Activated naive CD8-positive, alpha-beta T cell treated with anti-CD3 and anti-CD28 coated beads, Interleukin-2, amount 50 U/mL, for 24 hours (primary cell): ENCODE measurements around the gene ACTN4.

ENCODE experiments used
- ATAC-seq: fragments of 150-1000 bp; cut with Tn5 transposase; one replicate; pipeline ENCODE4 v1.10.0; 2021
- DNase-seq: peaks from one replicate; pipeline ENCODE4 v3.0.0; 2021
- H3K27ac Mint-ChIP-seq: one replicate; pipeline ENCODE4 v1.8.0; 2021; ENCODE audit warnings: mild to moderate bottlenecking, mixed read lengths
- H3K27me3 Mint-ChIP-seq: one replicate; pipeline ENCODE4 v1.8.0; 2021; ENCODE audit warnings: mixed read lengths
- H3K36me3 Mint-ChIP-seq: one replicate; pipeline ENCODE4 v1.8.0; 2021; ENCODE audit warnings: low read depth, mixed read lengths
- H3K4me1 Mint-ChIP-seq: one replicate; pipeline ENCODE4 v1.8.0; 2021; ENCODE audit warnings: mixed read lengths
- H3K4me3 Mint-ChIP-seq: one replicate; pipeline ENCODE4 v1.8.0; 2021; ENCODE audit warnings: mild to moderate bottlenecking, moderate library complexity, mixed read lengths
- H3K9me3 Mint-ChIP-seq: one replicate; pipeline ENCODE4 v1.8.0; 2021; ENCODE audit warnings: mixed read lengths

ACTN4 gene

DNA sequence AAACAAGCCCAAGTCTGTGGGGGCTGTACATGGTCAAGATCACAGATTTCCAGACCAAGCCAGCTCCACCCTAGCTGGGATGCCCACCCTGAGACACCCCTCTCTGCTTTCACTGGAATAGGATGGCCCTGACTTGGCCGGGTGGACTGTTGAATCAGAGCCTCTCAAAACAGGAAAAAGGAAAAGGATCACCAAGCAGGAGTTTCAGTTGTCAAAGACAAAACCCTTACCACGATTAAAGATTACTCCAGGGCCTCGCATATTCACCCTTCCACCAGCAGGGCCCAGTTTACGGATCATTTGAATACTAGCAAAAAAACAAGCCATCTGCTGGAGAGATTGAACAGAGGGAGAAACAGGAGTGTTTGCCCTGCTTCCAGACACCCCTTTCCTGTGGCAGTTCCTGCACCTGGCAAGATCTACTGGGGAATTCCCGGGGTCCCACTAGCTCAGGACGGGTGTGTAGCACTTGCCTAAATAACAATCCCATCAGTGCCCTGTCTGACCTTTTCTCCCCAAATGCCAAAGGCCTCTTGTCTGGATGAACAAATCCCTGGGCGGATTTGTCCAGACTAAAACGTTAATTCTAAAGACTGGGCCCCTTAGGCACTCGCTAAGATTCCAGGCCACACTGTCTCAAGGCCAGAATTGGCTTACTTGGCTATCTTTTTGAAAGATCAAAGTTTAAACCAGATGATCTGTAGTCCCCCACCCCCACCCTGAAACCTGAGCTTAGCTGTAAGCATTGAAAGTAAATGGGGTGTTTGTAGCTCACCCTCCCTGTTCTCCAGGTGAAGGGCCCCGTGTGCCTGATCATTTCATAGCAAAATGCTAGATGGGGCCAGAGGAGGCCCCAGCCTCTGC lies 38.4 kb downstream of the ACTN4 start:
- Mint-ChIP-seq H3K27me3 (no peaks in the 10 kb centered on the region), H3K4me3 (peak overlapping the region; percentile 48), H3K27ac (peak overlapping the region; percentile 65), H3K9me3 (peaks cover 4% of the 10 kb centered on the region), H3K36me3 (peaks cover 34% of the 10 kb centered on the region), H3K4me1 (peaks cover 81% of the 10 kb centered on the region)
- DNase-seq (no peak), ATAC-seq (no peak)

DNA sequence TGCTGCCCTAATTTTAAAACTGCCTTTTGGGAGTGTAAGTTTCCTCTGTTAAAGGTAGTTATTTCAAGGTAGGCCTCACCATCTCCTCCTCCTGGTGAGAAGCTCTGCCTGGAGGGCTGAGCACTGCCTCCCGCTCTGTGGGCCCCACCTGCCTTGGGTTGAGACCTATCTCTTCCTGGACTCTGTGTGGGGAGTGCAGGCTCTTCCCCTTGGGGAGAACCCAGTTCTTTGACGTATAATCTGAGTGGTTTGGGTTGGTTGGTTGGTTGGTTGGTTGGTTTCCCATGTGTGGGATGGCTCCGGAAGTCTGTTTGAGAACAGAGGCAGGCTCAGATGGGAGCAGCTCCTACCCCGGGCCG lies 39.1 kb downstream of the ACTN4 start:
- Mint-ChIP-seq H3K27ac (peak overlapping the region; percentile 65), H3K36me3 (peaks cover 31% of the 10 kb centered on the region), H3K9me3 (peaks cover 4% of the 10 kb centered on the region), H3K4me1 (peaks cover 78% of the 10 kb centered on the region), H3K4me3 (peak overlapping the region; percentile 48), H3K27me3 (no peaks in the 10 kb centered on the region)
- ATAC-seq (peak; percentile 82), DNase-seq (peak; percentile 39)

DNA sequence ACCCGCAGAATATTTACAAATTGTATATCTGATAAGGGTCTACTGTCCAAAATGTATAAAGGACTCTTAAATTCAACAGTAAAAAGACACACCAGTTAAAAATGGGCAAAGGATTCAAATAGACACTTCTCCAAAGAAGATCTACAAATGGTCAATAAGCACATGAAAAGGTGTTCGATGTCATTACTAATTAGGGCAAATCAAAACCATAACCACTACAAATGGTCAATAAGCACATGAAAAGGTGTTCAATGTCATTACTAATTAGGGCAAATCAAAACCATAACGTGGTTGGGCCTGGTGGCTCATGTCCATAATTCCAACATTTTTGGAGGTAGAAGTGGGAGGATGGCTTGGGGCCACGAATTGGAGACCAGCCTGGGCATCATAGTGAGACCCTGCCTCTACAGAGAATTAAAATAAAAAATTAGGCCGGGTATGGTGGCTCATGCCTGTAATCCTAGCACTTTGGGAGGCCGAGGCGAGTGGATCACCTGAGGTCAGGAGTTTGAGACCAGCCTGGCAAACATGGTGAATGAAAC lies 40.5 kb downstream of the ACTN4 start:
- no peak overlapping the region for H3K4me3 Mint-ChIP-seq
- H3K4me1 Mint-ChIP-seq, result peaks cover 79% of the 10 kb centered on the region
- no peak for DNase-seq
- H3K9me3 Mint-ChIP-seq, result peaks cover under 1% of the 10 kb centered on the region
- H3K27ac Mint-ChIP-seq, result no peak overlapping the region
- no peaks in the 10 kb centered on the region for H3K27me3 Mint-ChIP-seq
- ATAC-seq, result no peak
- peaks cover 20% of the 10 kb centered on the region for H3K36me3 Mint-ChIP-seq

DNA sequence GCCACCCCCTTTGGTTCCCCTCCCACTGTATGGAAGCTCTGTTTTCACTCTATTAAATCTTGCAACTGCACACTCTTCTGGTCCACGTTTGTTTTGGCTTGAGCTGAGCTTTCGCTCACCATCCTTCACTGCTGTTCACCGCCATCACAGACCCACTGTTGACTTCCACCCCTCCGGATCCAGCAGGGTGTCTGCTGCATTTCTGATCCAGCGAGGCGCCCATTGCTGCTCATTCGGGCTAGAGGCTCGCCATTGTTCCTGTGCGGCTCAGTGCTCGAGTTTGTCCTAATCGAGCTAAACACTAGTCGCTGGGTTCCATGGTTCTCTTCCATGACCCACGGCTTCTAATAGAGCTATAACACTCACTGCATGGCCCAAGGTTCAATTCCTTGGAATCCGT lies 42.7 kb downstream of the ACTN4 start:
- Mint-ChIP-seq H3K27ac (no peak overlapping the region), H3K4me3 (no peak overlapping the region)

DNA sequence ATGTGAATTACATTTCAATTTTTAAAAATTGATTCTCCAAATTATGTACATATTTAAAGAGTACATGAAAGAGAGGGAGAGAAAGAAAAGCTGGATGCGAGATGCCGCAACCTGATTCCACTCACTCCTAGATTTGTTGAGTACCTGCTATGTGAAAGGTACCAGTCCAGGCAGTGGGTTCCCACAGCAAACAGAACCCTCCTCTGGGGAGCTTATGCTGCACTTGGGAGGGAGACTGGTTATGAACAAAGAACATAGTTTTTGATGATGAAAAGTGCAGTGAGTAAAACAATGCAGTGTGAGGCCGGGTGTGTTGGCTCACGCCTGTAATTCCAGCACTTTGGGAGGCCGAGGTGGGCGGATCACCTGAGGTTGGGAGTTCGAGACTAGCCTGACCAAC lies 43.4 kb downstream of the ACTN4 start:
- Mint-ChIP-seq H3K4me3 (no peak overlapping the region), H3K36me3 (peaks cover 13% of the 10 kb centered on the region), H3K27me3 (no peaks in the 10 kb centered on the region), H3K4me1 (peaks cover 75% of the 10 kb centered on the region), H3K27ac (no peak overlapping the region), H3K9me3 (no peaks in the 10 kb centered on the region)
- DNase-seq, result no peak
- ATAC-seq, result no peak

More for the DNA sequence above, 42.7 kb downstream of the ACTN4 start:
- Mint-ChIP-seq H3K27me3 (no peaks in the 10 kb centered on the region), H3K9me3 (no peaks in the 10 kb centered on the region), H3K36me3 (peaks cover 13% of the 10 kb centered on the region), H3K4me1 (peaks cover 75% of the 10 kb centered on the region)
- no peak for DNase-seq
- no peak for ATAC-seq

DNA sequence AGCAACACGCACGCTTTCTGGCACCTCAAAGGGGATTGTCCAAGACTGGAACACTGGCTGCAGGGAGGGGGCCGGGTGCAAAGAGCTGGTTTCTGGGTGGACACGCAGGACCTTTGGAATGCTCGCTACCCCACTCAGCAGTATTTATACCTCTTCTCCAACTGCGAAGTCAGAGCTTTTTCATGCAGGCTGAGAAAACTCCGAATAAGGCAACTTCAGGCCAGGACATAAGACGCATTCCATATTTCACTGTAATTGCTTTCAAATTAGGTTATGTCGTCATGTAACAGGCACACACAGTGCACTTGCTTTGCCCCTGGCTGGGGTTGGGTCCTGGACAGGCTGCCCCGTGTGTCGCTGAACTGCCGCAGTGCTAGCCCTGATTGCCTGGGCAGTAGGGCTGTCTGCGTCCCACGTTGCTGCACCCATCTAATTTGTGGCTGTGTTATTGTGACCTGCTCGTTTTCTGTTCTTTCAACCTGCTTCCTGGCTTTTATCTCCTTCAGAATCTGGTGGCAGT lies 44.5 kb downstream of the ACTN4 start:
- H3K27me3 Mint-ChIP-seq, result no peaks in the 10 kb centered on the region
- no peaks in the 10 kb centered on the region for H3K9me3 Mint-ChIP-seq
- peaks cover 72% of the 10 kb centered on the region for H3K4me1 Mint-ChIP-seq
- no peak overlapping the region for H3K4me3 Mint-ChIP-seq
- no peak for ATAC-seq
- no peak overlapping the region for H3K27ac Mint-ChIP-seq
- no peak for DNase-seq
- peaks cover 13% of the 10 kb centered on the region for H3K36me3 Mint-ChIP-seq

DNA sequence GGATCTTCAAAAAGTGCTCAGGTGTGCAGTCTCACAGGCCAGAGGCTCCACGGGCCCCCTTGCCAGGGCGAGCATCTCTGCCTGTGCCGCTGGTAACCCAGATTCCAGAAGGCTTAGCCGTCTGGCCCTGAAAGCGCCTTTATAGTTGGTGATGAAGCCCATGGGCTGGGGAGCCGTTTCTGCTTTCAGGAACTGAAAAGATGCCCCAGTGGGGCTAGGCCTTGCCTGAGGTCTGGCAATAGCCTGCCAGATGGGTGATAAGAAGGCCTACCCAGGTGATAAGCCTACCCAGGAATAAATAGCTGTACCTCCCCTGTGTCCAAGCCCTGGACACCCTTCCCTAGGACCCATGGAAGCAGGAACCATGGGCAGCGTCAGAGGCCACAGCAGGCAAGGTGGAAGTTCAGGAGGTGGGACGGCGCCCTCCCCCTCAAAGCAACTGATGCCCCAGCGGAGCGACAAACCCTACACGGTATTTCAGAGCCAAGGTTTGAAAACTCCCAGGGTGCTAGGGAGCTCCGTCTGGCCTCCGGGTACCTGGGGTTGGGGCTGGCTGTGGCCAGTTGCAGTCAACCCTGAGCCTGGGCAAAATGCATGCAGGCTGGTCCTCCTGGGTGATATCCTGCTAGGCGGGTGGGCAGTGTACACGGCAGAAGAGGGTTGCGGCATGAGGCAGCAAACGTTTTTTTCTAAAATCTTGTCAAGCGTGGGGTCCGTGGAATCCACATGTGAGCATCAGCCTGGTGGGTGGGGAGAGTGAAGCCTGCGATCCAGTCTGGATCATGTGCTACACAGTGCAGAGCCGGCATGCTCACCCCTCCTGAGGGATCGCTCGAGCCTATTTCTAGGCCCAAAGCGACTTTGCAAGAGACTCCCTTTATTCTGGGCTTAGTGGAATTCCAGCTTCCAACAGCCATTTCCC lies 45.3 kb downstream of the ACTN4 start:
- ATAC-seq, result no peak
- H3K4me1 Mint-ChIP-seq, result peaks cover 66% of the 10 kb centered on the region
- peaks cover 8% of the 10 kb centered on the region for H3K36me3 Mint-ChIP-seq
- H3K27me3 Mint-ChIP-seq, result no peaks in the 10 kb centered on the region
- no peak overlapping the region for H3K4me3 Mint-ChIP-seq
- no peak overlapping the region for H3K27ac Mint-ChIP-seq
- no peaks in the 10 kb centered on the region for H3K9me3 Mint-ChIP-seq
- DNase-seq, result no peak

DNA sequence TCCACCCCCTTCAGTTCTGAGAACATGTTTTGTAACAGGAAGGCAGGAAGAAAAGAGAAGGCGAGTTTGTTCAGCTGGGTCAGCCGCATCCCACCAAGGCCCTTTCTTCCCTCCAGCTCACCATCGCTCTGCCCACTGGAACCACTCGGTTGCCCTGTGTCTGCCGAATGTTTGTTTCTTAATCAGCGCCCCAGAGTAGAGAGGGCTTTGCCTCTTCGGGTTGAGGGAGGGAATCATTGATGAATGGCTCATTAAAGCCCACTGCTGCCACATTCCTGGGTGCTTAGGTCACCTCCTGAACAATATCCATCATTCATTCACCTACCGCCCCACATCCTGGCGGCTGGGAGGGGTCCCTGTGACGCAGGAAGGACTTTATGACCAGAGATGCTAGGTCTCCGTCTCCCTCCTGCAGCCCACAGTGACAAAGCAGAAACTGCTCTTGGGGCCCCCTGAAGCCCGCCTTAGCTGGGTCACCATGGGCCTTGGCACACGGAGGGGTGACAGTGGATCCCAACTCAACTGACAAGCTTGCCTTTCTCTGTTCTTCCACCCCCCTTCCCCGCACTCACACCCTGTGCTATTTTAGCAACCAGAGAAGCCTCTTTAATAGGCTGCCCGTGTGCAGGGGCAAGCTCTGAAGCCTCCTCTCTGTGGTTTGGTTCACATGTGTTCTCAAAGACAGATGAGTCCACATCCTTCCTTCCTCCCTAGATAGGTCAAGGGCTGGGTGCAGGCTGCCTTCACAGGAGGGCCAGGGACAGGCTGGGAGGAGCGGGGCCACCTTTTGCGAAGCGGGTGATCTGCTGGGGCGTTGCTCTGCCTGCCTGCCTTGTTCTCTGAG lies 46.2 kb downstream of the ACTN4 start:
- Mint-ChIP-seq H3K27ac (peak overlapping the region; percentile 35), H3K4me1 (peaks cover 71% of the 10 kb centered on the region), H3K27me3 (no peaks in the 10 kb centered on the region), H3K9me3 (no peaks in the 10 kb centered on the region), H3K4me3 (no peak overlapping the region), H3K36me3 (peaks cover 6% of the 10 kb centered on the region)
- DNase-seq (no peak), ATAC-seq (peak; percentile 58)

DNA sequence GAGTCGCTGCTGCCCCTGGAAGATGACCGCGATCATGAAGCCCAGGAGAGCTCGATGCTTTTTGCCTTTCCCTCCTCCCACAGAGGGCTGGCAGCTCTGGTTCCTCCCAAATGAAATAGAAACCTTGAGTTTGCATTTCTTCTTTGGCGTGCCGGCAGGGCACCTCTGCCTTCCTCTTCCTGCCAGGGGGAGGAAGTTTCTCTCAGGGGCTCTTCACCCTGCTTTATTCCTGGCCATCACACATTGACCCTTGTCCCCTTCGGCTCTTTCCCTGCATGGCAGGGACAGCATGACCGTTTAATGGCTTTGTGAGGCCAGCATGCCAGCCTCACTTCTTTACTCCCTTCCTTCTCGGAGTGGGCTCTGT lies 47.9 kb downstream of the ACTN4 start:
- H3K36me3 Mint-ChIP-seq, result peaks cover 2% of the 10 kb centered on the region
- H3K27me3 Mint-ChIP-seq, result no peaks in the 10 kb centered on the region
- ATAC-seq (no peak), DNase-seq (no peak)
- H3K4me3 Mint-ChIP-seq, result no peak overlapping the region
- H3K9me3 Mint-ChIP-seq, result no peaks in the 10 kb centered on the region
- peaks cover 69% of the 10 kb centered on the region for H3K4me1 Mint-ChIP-seq
- H3K27ac Mint-ChIP-seq, result peak overlapping the region; percentile 42

DNA sequence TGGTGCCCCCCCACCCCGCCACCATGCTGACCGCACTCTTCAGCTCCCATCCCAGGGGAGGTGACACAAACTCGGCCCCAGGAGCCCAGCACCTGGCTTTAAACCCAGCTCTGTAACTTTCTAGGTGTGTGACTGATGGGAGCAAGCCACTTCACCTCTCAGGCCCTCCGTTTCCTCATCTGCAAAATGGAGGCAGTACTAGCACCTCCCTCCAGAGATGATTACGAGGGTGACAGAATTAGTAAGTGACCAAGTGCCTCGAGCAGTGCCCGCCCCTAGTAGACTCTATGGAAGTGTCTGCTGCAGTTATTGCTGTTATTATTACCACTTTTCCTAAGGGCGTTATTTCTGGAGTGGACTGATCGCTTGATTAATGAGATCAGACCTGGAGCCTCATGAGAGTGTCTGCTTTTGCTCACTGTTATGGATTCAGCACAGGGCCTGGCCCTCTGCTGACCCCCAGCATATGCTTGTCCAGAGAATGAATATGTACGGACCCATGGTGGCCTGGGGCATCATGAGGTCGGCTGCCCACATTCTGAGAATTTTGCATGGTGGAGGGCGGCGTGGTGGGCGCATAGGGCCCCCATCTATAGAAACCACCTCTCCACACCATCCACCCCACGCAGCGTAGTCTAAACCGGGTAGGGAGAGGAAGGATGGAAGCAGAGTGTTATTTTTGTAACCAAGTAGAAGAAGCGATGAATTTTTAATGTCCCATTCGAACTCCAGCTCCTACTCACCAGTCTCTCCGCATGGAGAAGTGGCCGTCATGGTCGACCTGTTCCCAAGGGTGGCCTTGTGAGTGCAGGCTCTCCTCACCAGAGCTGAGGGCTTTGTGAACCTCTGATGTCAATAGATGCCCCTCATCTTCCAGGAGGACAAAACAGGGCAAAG lies 48.6 kb downstream of the ACTN4 start:
- H3K27ac Mint-ChIP-seq, result no peak overlapping the region
- H3K4me1 Mint-ChIP-seq, result peaks cover 65% of the 10 kb centered on the region
- peaks cover 2% of the 10 kb centered on the region for H3K36me3 Mint-ChIP-seq
- no peaks in the 10 kb centered on the region for H3K9me3 Mint-ChIP-seq
- no peaks in the 10 kb centered on the region for H3K27me3 Mint-ChIP-seq
- no peak overlapping the region for H3K4me3 Mint-ChIP-seq
- no peak for DNase-seq
- ATAC-seq, result no peak

DNA sequence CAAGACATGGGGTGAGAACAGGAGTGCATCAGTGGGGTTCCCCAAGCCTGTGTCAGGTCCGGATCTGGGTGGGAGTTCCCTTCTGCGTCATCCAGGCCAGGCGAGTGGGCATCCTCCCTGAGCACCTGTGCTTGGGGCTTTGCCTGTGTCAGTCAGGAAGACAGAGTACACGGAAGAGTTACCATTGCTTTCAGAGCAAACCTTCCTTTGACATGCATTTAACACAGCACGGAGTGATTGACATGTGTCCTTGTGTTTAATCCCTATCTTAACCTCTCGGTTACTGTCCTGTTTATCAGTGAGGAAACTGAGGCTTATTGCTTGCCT lies 49.2 kb downstream of the ACTN4 start:
- no peaks in the 10 kb centered on the region for H3K9me3 Mint-ChIP-seq
- H3K36me3 Mint-ChIP-seq, result peaks cover 2% of the 10 kb centered on the region

DNA sequence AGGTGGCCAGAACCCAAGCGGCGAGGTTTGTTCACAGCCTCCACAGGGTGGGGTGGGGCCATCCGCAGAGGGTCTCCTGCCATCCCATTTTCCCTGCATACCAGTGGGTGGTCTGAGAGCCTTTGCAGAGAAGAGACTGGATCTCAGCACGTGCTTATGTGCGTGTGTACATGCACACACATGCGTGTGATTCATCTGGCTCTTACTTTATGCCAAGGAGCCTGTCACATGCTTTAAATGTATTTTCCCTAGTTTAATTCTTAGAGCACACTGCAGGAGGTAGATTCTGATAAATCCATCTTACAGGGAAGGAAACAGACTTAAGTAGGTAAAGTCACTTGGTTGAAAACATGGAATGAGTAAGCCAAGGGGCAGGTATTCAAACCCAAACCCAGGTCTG lies 49.7 kb downstream of the ACTN4 start:
- Mint-ChIP-seq H3K4me1 (peaks cover 58% of the 10 kb centered on the region), H3K36me3 (peaks cover 2% of the 10 kb centered on the region), H3K27ac (no peak overlapping the region), H3K9me3 (no peaks in the 10 kb centered on the region), H3K4me3 (no peak overlapping the region), H3K27me3 (no peaks in the 10 kb centered on the region)
- DNase-seq (no peak), ATAC-seq (no peak)

More for the DNA sequence above, 49.2 kb downstream of the ACTN4 start:
- ATAC-seq (no peak), DNase-seq (no peak)
- Mint-ChIP-seq H3K27me3 (no peaks in the 10 kb centered on the region), H3K27ac (no peak overlapping the region), H3K4me3 (no peak overlapping the region), H3K4me1 (peaks cover 62% of the 10 kb centered on the region)

DNA sequence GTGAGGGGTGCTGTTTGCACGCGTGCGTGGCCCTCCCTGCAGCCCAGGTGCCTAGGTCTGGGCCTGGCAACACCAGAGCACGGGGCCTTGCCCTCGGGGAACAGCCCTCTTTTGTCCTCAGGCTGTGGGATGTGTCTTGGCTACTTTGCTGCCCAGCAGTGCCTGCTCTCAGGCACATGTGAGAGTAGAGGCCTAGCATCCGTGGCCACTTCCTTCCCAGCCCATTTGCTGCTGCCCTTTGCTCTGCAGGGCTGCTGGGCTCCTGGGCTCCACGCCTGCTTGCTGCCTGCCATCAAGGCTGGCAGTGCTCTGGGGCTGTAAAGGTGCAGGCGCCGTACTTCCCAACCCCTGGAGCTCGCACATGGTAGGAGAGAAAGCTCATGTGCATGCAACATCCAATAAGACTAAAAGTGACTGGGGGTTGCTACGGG lies 50.2 kb downstream of the ACTN4 start:
- Mint-ChIP-seq H3K36me3 (peaks cover 2% of the 10 kb centered on the region), H3K27ac (no peak overlapping the region), H3K9me3 (no peaks in the 10 kb centered on the region), H3K4me1 (peaks cover 53% of the 10 kb centered on the region), H3K4me3 (no peak overlapping the region), H3K27me3 (no peaks in the 10 kb centered on the region)
- no peak for ATAC-seq
- DNase-seq, result no peak
